ENCODE results near the gene RGL3. TPM values are rescaled to one million over a fixed set of nuclear protein-coding genes. Genes with fewer than 3 reads are reported as not detected.
A peak's percentile ranks its signal among the peaks of the same experiment; 100 is the strongest.
"Not testable (repeated sequence)": the region's sequence is repeated elsewhere in the genome, so short reads cannot be mapped to it uniquely, and the experiment has no call there.

The RGL3 gene
- total RNA-seq, 1 donor from 2014 or later: not detected

DNA sequence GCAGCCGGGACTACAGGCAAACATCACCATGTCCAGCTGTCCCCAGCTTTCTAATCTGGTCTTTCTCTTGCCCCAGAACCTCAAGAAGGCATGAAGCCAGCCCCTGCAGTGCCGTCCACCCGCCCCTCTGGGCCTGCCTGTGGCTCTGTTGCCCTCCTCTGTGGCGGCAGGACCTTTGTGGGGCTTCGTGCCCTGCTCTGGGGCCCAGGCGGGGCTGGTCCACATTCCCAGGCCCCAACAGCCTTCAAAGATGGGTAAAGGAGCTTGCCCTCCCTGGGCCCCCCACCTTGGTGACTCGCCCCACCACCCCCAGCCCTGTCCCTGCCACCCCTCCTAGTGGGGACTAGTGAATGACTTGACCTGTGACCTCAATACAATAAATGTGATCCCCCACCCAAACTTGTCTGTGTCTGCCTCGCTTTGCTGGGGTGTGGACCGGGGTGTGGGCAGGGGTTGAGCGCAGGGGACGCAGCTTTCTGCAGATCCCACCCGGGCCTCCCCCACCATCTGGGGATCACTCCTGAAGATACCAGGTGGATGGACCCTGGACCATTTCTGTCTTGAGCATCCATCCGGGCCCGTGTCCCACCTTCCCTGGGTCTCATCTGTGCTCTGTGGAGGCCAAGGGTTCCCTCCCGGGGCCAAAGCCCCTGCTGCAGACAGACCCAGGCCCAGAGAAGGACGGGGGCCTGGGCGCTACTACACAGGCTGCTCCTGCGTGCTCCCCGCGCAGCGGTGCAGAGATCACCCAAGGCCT lies 31.6 kb upstream of the RGL3 start:
- no peak for DNase-seq

DNA sequence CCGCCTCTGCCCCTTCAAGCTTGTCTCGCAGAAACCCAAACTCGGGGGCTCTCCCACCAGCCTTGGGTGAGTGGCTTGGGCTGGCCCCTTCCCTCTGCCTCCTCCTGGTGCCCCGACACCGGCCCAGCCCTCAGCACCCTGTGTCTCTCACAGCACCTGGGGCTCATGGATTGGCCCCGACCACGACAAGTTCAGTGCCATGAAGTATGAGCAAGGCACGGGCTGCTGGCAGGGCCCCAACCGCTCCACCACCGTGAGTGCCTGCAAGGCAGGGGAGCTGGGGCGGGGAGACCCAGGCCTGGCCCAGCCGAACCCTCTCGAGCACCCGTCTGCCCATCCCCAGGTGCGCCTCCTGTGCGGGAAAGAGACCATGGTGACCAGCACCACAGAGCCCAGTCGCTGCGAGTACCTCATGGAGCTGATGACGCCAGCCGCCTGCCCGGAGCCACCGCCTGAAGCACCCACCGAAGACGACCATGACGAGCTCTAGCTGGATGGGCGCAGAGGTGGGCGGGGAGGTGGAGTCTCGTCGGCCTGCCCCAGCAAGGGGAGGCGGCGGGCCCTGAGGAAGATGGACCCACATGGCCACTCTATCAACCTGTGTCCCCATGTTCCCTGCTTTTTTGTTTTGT lies 29.9 kb upstream of the RGL3 start:
- DNase-seq: no peak

DNA sequence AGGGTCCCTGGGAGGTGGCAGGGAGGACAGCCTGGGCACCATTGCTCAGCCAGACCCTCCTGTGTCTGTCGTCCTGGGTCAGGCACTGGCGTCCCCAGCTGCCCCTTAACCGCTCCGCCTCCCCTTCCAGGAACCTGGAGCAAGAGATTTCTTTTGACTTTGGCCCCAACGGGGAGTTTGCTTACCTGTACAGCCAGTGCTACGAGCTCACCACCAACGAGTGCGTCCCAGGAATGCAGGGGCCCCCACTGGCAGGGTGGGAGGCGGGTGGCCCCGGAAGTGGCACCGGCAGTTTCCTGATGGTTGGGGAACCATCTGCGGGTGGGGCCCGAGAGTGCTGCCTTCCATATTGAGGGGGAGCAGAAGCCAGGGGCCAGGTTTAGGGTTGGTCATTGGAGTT lies 29.3 kb upstream of the RGL3 start:
- no peak for DNase-seq

DNA sequence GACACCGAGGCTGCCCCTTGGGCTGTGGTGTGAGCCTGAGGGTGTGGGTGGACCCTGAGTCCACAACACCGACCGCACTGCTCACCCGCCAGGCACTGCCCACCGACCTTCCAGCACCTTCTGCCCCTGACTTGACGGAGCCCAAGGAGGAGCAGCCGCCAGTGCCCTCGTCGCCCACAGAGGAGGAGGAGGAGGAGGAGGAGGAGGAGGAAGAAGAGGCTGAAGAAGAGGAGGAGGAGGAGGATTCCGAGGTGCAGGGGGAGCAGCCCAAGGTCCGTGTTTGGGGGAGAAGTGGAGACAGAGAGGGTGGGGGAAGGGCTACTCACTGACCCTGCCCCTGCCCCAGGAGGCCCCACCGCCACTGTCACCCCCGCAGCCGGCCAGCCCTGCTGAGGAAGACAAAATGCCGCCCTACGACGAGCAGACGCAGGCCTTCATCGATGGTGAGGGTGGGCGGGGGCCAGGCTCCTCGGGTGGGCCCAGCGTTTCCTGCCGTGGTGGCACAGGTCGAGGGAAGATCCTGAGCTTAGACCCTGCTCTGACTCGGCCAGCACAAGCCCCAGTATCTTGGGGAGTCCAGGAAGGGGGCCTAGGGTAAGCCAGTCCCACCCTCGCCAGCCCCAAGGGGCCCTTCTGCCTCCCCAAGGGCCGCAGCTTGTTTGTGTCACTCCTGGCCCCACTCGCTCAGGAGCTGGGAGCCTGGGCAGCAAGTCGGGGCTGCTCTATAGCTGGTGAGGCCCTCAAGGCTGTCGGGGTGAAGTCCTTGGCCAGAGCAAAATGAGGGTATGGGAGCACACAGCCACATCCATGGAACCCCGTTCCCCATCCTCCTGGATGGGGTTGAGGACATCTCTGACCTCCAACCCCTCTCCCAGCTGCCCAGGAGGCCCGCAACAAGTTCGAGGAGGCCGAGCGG lies 28.5 kb upstream of the RGL3 start:
- no peak for DNase-seq

DNA sequence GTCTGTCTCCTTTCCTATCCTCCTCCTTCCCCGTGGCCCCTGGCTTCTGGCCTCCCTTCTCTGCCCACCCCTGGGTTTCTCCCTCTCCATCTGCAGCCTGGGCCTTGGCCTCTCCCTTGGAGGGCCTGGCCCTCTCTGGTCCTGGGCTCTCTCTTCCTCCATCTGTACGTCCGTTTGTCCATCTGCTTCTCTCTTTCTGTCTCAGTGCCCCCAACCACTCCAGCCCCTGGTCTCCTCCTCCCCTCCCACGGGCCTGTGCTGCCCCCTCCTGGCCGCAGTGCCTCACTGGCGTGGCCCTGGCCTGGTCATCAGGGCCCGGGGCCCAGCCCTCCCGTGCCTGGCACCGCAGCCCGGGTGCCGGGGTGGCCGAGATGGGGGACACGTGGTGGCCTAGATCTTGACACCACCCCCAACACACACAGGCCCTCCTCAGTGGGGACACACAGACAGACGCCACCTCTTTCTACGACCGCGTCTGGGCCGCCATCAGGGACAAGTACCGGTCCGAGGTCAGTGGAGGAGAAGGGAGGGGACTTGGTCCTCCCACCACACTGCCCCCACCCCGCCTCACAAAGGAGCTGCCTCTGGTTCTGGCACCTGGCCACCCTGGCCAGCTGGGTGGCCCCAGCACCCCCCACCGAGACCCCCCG lies 27.7 kb upstream of the RGL3 start:
- DNase-seq: peak; percentile 48

DNA sequence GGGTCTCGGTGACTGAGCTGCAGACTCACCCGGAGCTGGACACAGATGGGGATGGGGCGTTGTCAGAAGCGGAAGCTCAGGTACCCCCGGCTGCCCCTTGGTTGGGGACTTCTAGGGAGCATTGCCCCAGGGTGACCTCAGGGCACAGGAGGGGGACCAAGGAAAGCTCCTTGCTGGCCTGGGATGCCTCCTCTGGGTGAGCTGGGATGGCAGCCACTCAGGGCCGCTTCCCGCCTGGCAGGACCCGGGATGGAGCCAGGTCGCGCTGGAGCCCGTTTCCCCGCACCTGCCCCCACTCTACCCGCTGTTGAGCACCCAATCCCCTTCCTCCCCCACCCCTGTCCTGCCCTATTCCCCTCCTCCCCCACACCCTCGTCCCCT lies 27.1 kb upstream of the RGL3 start:
- no peak for DNase-seq

DNA sequence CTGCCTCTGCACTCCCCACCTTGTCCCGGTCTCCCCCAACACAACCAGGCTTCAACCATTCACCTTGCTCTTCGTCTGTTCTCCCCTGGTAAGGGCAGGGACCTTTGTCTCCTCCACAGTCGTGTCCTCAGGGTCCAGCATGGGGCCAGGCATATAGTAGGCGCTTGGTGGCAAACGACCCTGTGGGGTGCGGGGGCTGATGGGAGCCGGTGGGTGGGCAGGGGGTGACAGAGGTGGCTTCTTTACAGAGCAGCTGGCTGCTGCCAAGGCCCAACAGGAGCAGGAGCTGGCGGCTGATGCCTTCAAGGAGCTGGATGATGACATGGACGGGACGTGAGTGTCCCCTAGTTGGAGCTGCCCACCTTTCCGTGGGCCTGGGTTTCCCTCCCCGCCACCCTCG lies 26.0 kb upstream of the RGL3 start:
- DNase-seq: no peak

DNA sequence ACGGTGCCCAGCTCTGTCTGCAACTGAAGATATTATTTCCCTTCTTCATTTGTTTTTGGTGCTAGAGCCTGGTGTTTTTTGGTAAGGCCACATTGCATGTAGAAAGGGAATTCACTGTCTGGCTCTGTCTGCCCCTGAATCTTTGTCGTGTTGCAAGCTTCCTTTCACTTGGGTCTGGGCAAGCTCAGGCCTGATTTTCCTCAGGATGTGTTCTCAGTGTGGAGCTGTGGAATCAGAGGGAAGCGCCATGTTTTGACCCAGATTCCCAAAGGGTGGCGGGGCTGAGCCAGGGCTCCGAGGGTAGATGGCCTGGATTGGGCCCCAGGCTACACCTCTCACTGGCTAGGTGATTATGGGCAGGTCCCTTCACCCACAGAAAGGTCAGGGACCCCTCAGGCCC lies 24.9 kb upstream of the RGL3 start:
- no peak for DNase-seq

DNA sequence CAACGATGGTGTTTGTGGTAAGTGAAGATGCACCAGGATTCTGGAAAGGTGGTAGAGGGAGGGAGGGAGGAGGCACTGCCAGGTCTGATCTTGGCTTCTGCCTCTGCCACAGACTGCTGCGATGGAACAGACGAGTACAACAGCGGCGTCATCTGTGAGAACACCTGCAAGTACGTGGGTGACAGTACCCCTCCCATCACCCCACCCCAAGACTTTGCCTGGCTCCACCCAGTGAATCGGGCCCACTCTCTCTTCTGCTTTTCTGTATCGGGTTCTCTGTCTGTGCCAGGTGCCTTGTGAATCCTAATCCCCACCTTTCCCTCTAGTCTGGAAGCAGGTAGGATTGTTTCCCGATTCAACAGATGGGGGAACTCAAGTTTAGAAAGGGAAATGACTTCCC lies 18.8 kb upstream of the RGL3 start:
- DNase-seq: no peak

DNA sequence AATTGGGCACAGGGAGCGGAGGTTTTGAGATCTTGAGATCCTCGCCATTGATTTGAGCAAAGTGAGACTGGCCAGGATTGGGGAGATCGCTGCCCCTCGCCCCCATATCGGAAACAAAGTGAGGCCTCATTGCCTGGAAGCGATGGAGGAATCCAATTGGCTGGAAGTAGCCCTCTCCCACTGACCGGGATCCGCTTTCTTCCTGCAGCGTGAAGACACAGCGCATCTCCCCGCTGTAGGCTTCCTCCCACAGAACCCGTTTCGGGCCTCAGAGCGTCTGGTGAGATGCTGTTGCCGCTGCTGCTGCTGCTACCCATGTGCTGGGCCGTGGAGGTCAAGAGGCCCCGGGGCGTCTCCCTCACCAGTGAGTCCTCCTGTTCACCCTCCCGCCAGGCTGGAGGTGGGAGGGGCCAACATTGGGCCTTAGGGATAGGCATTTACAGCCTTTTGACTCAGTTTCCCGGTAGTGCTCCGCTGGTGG lies 16.8 kb upstream of the RGL3 start:
- no peak for DNase-seq

DNA sequence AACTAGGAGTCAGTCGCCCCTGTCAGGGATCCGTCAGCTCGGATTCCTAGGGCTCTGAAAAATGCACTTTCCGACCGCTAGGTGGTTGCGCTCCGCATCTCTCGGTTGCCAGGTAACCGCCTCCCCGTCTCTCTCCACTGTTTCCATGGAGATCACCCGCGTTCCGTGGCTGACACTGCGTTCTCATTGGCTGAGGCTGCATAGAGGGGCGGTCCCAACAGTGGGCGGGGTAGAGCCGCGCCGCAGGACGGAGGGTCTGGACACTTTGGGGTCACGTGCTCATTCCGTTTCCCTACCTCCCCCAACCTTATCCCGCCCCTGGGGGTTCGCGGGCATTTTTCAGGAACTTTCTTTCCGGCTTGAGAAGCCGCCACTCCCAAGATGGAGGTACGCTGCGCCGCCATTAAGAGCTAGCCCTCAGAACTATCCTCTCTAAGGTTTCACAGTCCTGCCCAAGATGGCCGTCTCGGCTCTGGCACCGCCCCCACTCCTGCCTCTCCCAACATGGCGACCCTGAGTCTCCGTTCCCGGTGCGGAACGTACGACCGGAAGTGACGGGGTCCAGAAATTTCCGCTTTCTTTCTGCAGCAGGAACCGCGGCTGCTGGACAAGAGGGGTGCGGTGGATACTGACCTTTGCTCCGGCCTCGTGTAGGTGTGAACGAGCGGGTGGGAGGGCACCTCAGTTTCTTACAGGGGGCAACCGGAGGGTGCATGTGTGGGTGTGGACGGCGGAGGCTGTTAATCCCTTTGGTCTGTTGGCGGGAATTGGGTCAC lies 16.1 kb upstream of the RGL3 start, which contains the start of the genes ODAD3 and PRKCSH:
Gene ODAD3 (minus strand): TSS at position 65 of the 776 bp plus-strand sequence. CDS start 105 bp downstream, outside the sequence.
Gene PRKCSH (plus strand): TSS at position 579 of the 776 bp plus-strand sequence. CDS start 483 bp downstream, outside the sequence.
- peak; percentile 99 for DNase-seq

DNA sequence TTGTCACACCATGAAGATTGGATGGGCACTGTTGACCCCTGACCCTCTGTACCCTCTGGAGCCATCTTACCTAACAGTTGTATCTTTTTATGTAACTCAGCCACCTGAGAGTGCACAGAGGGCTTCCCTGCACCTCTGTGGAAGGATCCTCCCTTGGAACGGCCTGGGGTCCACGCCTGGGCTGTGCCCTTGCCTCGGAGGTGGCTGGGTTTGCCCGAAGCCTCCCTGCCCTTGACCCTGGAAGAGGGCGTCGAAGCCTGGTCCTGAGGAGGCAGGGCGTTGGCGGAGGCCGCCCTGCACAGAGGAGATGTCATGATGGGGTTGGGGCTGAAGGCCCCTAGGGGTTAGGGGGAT lies 15.6 kb upstream of the RGL3 start:
- no peak for DNase-seq

DNA sequence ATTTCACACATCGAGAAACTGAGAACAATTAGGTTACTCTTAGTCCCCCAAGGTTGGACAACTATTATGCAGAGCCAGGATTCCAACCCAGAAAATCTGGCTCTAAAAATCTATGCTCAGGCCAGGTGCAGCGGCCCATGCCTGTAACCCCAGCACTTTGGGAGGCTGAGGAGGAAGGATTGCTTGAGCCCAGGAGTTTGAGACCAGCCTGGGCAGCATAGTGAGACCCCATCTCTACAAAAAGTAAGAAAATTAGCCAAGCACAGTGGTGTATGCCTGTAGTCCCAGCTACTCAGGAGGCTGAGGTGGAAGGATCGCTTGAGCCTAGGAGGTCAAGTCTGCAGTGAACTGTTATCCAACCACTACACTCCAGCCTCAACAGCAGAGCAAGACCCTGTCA lies 14.4 kb upstream of the RGL3 start:
- not testable (repeated sequence) for DNase-seq

DNA sequence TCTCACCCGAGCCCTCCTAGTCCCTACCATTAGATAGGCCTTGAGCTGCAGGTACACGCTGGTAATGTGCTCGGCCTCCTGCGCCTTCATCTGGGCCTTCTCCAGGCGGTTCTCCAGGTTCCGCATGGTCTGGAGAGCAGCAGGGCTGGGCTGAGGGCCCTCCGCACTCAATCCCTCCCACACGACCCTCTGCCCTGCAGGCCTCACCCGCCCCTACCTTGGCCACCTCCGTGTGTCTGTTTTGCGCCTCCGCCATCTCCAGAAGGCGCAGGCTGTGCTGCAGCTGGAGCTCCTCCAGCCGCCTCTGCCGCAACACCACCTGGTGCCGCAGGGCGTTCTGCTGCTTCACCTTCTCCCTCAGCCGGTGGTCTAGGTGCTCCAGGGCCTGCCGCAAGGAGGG lies 7.5 kb upstream of the RGL3 start:
- DNase-seq: no peak

DNA sequence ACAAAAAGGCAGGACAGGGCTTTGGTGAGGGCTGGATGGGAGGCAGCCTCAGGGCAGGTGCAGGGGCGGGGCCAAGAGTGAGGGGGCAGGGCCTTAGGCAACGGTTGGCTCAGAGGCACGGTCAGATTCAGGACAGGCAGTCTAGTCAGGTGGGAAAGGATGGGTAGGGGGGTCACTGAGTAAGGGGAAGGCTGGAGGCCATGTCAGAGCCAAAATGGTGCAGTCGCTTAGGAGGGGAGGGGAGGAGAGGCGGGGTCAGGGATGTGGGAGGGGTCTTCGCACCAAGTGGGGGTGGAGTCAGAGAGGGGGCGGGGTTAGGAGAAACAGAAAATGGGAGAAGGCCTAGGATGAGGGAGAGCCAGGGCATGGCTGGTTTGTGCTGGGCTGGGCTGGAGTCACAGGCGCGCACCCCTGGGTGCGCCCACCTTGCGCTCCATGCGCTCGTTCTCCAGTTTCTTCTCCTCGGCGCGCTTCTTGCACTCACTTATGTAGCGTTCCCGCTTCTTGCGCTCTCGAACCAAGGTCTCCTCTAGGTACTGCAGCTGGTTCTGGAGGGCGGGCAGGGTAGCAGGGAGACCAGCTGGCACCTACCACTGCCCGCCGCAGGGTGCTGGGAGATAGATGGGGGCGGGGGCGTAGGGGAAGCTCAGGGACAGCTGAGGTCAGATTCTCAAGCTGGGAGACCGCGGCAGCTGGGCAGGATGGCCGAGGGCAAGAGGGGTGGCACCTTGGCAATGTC lies 6.8 kb upstream of the RGL3 start:
- no peak for DNase-seq

DNA sequence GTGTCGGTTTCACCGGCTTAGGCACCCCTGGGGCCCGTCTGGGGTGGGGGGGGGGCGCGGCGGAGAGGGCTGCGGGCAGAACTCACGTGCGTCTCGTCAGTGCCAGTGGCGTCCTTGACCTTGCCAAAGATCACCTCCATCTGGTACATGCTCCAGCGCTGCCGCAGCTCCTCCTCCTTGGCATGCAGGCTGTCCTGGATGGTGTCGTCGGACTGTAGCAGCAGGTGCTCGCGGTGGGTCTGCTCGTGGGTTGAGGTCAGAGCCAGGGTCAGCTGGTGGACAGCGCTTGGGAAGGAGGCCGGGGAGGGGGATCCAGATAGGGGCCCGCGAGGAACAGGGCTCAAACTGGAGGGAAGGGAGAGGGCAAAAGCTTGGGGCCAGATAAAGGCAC lies 4.7 kb upstream of the RGL3 start:
- no peak for DNase-seq

DNA sequence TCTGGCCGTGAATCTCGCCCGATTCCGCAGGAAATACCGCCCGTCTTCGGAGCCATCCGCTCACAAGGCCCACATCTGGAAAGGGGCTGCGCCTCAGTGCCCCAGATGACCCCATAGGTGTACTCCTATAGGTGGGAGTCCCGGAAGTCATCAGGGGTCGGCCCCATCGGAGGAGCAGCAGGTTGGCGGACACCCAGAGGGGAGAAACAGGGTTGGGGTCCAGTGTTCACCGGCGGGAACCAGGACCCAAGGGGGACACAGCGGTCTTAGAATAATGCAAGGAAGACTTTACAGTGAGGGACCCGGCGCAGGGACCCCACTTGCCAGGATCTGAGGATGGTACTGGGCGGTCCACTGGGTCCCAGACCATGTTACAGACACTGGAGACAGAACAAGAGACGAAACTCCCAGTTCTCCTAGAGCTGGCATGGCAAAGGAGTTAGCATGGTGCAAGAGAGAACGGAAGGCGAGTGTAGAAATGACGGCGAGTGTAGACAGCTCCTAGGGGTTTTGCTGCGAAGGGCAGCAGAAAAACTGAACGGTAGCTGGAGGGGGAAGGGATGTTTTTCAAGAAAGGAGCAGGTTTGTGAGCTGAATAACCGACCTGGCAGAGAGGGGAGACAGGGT lies 4.2 kb upstream of the RGL3 start:
- no peak for DNase-seq

DNA sequence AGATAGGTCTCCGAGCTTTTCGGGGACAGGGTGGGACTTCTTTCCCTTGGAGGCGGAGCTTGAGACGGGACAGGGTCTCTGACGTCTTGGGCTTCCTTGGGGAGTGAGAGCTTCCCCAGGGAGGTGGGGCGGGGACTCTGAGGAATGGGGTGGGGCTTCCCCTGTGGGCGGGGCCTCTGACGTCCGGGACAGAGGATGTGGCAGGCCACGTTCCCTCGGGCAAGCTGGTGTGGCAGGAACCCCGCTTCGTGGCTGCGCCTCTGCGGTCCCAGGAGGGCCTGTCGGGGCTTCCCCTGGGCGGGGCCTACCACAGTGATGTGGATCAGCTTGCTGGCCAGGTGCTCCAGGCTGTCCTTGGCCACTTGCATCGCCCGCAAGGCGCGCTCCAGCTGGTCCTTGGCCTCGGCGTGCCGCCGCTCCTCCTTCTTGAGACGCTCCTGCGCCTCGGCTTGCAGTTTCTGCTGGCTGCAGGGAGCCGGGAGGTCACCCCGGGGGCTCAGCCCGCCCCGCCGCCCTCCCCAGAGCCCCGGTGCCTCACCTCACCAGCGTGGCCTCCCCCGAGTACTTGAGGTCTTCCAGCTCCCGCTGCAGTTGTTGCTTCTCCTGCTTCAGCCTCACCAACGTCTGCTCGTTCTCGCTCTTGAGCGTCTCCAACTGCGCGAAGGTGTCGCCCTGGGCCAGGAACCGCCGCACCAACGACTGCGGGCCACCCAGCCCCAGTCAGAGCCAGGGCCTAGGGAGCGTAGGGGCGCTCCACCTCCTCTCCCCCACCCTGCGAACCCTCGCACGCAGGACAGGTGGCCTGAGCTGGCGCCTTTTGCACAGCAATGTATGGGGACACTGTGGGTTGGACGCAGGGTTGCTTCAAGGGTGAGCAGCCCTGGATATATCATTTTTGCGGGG lies 3.3 kb upstream of the RGL3 start:
- DNase-seq: no peak

Measured in occipital lobe (tissue), 2 donors.